A673 (cell line): ENCODE results near the gene CNTLN.

Experiments used
- CTCF ChIP-seq: fragments of 300-800, 200-600 bp; sonication (generic); conservative IDR thresholded peaks from 2 replicates; pipeline ENCODE4 v1.5.1; 2017; ENCODE audit warnings: low read depth, mild to moderate bottlenecking, antibody characterized with exemption, low read length, moderate library complexity, mixed read lengths
- EZH2 ChIP-seq: fragments of 200-600 bp; sonication (generic); IDR thresholded peaks from 2 replicates; pipeline ENCODE4 v1.6.1; 2017; ENCODE audit warnings: borderline replicate concordance, low read depth, mild to moderate bottlenecking, mixed read lengths, antibody characterized with exemption, low read length; ENCODE audit not compliant: poor library complexity, severe bottlenecking

- TF ChIP-seq EZH2 (no peak), CTCF (no peak)
These were observed 386.4 kb downstream of the CNTLN start for GRCh38 chr9:17521100-17521855.
